GM18519 (cell line): ENCODE data around the gene CNP.
A peak's percentile ranks its signal among the peaks of the same experiment; 100 is the strongest.
"Not testable (repeated sequence)": the region's sequence is repeated elsewhere in the genome, so short reads cannot be mapped to it uniquely, and the experiment has no call there.

Experiments
- ATAC-seq: cut with Tn5 transposase; IDR thresholded peaks from one replicate; pipeline ENCODE4 v1.9.1; 2021; ENCODE audit warnings: mild to moderate bottlenecking, moderate library complexity; ENCODE audit not compliant: unreplicated experiment, low FRiP score

The CNP gene

DNA sequence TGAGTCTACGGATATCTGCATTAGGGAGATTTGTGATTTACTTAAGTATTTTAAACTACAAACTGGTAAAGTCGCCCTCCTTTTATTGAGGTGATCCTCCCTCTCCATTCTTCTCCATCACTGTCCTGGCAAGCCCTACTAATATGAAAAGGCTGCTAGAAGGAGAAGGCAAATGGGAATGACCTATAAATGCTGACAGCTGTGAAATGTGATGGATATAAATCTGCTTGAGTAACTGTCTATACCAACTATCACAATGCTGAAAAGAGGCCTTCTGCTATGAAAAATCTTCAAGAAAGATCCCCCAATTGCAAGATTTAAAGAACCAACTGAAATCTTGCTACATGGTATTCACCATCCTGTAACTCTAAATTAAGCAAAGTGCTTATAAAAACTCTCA is 35.1 kb downstream of the CNP start:
- no peak for ATAC-seq

- no peak for ATAC-seq
Observed at GRCh38 chr17:42002175-42002791, 35.7 kb downstream of the CNP start.

DNA sequence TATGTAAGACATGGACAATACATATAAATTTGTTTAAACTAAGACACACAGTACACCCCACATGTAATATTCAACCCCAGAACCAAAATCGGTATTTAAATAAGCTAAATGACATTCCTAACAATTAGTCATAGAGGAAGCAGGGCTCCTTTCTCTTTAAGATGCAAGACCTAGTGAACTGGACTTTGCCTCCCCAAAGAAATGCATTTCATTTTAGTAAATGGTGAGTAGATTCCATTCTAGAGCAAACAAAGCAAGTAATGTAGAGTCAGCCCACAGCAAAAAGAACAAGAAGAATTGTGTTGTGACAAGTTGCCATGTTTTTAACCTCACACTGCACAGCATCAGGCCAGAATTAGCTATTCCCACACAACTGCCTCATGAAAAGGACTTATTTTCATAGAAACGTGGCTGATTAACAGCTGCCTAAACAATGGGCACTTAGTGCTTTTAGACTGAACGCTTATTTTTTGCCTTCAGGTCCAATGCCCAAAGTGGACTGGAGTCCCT is 36.3 kb downstream of the CNP start:
- ATAC-seq = no peak

- ATAC-seq = no peak
Observed at GRCh38 chr17:42005166-42005565, 38.6 kb downstream of the CNP start.

DNA sequence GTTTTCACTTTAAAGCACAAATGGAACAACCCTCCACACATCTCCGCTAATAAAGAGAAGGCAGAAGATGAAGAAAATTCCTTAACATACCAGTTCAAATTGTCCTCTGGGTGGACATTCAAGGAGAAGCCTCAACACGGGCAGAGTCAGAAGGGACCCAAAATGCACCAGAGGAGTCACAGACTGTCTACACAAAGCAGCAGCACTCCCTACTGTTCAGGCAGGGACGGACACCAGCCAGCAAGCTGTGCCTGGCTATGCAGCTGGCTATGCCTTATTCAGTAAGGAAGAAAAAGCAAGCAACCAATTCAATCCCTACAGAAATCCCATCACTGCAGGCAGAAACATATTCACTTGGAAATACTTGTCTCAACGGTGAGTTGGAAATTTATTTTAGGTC is 42.6 kb downstream of the CNP start:
- ATAC-seq = no peak

DNA sequence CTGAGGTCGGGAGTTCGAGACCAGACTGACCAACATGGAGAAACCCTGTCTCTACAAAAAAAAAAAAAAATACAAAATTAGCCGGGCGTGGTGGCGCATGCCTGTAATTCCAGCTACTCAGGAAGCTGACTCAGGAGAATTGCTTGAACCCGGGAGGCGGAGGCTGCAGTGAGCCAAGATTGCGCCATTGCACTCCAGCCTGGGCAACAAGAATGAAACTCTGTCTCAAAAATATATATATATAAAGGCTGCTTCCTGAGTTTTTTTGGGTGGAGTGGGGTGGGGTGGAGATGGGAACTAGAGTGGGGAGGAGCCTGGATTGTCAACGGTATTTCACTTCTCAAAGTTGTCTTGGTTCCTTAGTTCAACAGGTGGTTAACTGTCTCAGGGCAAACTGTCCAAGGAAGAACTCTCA is 43.7 kb downstream of the CNP start:
- ATAC-seq = not testable (repeated sequence)

DNA sequence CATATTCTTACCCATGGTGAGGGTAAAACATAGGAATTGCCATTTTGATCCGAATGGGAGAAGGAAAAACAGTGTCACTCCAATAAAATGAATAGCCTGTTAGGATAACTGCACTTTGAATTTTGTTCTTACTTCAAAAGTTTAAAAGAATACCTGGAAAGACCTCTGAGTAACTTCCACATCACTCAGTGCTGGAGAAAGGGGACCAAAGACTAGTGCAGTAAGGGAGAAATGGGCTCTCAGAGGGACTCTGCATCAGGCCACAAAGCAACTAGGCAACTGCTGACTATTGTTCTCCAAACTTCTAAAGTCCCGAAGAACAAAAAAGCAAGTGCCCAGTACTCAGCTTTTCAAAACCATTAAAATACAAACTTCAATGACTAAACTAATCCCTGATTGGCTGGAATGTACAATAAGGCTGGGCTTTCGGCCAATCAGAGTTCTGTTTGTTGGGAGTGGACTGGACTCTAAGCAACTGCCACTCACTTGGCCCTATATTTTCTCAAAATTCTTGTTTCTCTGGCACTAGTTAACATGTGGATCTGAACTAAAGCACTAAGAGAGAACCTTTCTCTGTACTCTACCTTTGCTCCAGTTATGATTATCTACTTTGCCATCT is 44.4 kb downstream of the CNP start:
- no peak for ATAC-seq

- ATAC-seq = not testable (repeated sequence)
Observed at GRCh38 chr17:42012363-42012762, 45.8 kb downstream of the CNP start.

DNA sequence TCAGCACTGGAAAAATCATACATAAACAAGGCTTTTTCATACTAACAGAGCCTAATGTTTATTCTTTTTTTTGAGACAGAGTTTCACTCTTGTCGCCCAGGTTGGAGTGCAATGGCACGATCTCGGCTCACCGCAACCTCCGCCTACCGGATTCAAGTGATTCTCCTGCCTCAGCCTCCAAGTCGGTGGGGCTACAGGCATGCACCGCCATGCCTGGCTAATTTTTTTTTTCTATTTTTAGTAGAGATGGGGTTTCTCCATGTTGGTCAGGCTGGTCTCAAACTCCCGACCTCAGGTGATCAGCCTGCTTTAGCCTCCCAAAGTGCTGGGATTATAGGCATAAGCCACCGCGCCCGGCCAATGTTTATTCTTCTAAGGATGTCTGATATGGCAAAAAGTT is 47.1 kb downstream of the CNP start:
- ATAC-seq = not testable (repeated sequence)

DNA sequence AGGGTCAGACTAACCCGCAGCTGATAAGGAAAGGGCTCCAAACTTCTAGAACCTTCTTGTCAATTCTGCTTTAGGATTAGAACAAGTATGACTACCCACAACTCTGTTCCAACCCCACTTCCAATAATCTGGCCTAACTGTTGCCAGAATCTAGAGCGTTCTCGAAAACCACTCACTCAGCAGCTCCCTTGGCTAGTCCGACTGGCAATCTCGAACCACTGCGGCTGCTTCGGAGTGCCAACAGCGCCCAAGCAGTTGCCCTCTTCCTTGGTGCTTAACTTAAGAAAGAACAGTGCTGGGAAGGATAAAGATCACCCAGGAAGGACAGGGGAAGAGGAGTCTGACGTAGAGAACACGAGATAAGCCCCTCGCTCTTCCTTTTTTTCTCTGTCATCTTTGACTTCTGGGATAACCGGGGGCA is 49.8 kb downstream of the CNP start:
- no peak for ATAC-seq

- ATAC-seq = peak; percentile 48
Observed at GRCh38 chr17:42016941-42017865, 50.6 kb downstream of the CNP start, which contains the start of gene DNAJC7. DNAJC7 (minus strand) TSS chr17:42017439; CDS start chr17:42017416, 23 bp downstream.

GRCh38 chr17:42017866-42018200 is 51.2 kb downstream of the CNP start:
- no peak for ATAC-seq

GRCh38 chr17:42018339-42018738 is 51.7 kb downstream of the CNP start:
- ATAC-seq = no peak

DNA sequence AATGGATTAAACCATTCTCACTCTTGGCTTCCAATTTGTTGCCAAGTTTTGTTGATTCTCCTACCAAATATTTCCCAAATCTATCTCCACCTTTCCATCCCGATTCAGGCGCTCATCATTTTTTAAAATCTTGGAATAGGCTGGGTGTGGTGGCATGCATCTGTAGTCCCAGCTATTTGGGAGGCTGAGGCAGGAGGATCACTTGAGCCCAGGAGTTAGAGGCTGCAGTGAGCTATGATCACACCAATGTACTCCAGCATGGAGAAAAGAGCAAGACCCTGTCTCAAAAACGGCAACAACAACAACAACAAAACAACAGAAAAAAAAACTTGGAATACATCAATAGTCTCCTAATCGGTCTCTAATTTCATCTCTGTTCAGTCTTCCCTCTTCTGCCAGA is 52.4 kb downstream of the CNP start:
- ATAC-seq = no peak

DNA sequence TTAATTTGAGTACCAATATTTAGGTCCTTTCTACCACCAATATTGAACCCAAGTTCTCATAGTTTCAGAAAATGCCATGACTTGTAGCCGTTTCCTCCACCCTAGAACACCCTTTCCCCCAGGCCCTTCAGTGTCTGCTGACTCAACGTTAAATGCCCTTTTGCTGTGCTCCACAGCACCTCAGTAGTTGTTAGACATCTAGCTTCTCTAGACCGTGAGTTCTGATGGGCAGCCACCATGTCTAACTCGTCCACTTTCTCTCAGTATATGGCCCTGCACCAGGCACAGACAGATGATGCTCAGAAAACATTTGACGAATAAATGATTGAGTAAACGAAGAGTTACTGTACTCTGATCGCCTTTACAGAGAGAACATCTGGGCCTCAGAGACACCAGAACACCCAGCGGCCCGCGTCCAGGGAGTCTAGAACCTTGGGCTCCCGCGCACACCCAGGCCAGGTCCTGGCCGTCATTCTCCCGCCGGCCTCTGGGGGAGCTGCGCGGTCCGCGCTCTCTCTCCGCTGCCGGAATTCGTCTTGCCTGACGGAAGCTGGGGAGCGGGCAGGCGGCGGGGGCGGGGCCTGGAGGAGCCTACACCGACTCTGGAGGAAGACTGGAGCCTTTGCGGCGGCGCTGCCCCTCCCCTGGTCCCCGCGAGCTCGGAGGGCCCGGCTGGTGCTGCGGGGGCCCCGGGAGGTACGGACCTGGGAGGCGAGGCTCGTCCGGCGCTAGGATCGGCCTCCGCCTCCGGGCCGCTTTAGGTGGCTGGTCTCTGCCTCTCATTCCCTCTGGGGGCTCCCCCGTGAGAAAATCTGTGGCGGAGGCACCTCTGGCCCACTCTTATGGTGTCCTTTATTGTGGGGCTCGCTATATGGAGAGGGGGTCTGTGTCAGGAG is 53.2 kb downstream of the CNP start, which contains the start of gene NKIRAS2:
Gene NKIRAS2, plus strand, starts transcription at position 582 of the 896 bp plus-strand sequence. CDS start 1,488 bp downstream, outside the sequence.
- no peak for ATAC-seq

DNA sequence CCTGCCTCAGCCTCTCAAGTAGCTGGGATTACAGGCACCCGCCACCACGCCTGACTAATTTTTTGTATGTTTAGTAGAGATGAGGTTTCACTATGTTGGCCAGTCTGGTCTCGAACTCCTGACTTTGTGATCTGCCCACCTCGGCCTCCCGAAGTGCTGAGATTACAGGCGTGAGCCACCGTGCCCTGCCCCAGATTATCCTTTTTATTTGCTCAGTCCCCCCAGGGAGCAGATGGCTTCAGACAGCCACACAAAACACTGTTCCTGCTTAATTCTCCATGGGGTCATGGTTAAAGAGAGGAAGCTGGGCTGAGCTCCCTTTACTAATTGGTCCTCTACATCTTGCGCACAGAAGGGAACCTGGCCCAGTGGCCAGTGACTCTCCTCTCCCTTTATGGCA is 54.2 kb downstream of the CNP start:
- not testable (repeated sequence) for ATAC-seq

GRCh38 chr17:42023524-42024349 is 57.1 kb downstream of the CNP start:
- ATAC-seq = no peak

DNA sequence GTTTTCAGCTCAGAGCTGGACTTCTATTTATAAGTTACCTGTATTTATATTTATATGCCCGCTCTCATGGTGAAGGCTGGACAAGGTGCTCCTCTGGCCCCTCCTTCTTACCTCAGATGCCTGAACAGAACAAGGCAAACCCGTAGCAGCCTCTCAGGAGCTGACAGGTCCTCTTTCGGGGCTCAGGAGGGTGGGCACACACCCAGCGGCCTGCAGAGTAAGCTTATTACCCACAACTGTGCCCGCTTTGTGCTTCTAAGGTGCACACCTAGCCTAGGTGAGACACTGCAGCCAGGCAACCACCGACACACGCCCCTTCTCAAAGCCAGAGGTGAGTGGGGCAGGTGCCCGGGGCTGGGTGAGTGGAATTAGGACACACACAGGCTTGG is 58.6 kb downstream of the CNP start:
- ATAC-seq = no peak

DNA sequence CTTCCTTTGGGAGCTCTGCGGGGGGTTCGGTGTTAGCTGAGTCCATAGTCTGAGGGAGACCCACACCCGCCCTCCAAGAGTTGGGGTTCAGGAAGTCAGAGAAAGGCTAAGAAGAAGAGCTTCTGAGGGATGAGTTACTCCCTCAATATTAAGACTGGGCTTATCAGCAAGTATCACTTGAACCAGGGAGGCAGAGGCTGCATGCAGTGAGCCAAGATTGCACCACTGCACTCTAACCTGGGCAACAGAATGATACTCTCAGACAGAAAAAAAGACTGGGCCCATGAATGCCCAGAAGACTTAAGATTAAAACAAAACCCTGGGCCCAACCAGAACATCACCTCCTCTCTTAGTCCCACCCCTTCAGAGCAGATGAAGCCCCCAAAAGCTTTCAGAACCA is 59.3 kb downstream of the CNP start:
- ATAC-seq = no peak
